Neutrophil (primary cell): ENCODE results near the gene ZNF410.

Source experiments
- H3K27ac ChIP-seq: fragments of 200-600 bp; sonication (generic); 2 replicates; pipeline ENCODE4 v1.5.1; 2016; ENCODE audit warnings: mild to moderate bottlenecking, moderate library complexity
- H3K27me3 ChIP-seq: fragments of 200-600 bp; sonication (generic); 2 replicates; pipeline ENCODE4 v1.6.0; 2016; ENCODE audit warnings: mild to moderate bottlenecking
- H3K36me3 ChIP-seq: fragments of 200-600 bp; sonication (generic); 2 replicates; pipeline ENCODE4 v1.5.1; 2017
- H3K4me1 ChIP-seq, 2 experiments: fragments of 200-600 bp in 1 of 2; sonication (generic) in 1 of 2; 1 replicate in 1 of 2; 2 replicates in 1 of 2; pipeline versions ENCODE4 v1.5.1 to v1.6.1; 2013 to 2016; ENCODE audit warnings: low read depth in 1 of 2, low read length in 1 of 2, mild to moderate bottlenecking in 1 of 2, moderate library complexity in 1 of 2; ENCODE audit not compliant: control insufficient read depth in 1 of 2, insufficient read depth in 1 of 2
- H3K4me3 ChIP-seq, 2 experiments: fragments of 200-600 bp in 1 of 2; sonication (generic) in 1 of 2; 1 replicate in 1 of 2; 2 replicates in 1 of 2; pipeline ENCODE4 v1.5.1; 2013 to 2016; ENCODE audit warnings: low read depth in 1 of 2, low read length in 1 of 2, mild to moderate bottlenecking in 1 of 2, moderate library complexity in 1 of 2
- H3K9me3 ChIP-seq: fragments of 200-600 bp; sonication (generic); 2 replicates; pipeline ENCODE4 v1.5.1; 2016
- TF ChIP-seq, protein P1 (sequence below): fragments of 200-600 bp; sonication (generic); IDR thresholded peaks from 2 replicates; pipeline ENCODE4 v1.5.1; 2016; ENCODE audit warnings: antibody characterized with exemption

The ZNF410 gene

DNA sequence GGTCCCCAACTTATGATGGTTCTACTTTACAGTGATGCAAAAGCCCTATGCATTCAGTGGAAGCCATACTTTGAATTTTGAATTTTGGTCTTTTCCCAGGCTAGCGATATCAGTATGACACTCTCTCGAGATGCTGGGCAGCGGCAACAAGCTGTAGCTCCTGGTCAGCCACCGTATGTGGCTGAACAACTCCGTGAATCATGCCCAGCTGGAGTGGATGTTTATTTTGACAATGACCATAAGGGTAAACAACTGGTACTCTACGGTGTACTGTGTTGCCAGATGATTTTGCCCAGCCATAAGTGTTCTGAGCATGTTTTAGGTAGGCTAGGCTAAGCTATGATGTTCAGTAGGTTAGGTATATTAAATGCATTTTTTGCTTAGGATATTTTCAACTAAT lies 8.2 kb upstream of the ZNF410 start:
- H3K4me3 ChIP-seq: no peak overlapping the region
- H3K36me3 ChIP-seq: no peaks in the 10 kb centered on the region
- no peaks in the 10 kb centered on the region for H3K9me3 ChIP-seq
- H3K4me1 ChIP-seq: no peaks in the 10 kb centered on the region
- TF ChIP-seq, protein P1, sequence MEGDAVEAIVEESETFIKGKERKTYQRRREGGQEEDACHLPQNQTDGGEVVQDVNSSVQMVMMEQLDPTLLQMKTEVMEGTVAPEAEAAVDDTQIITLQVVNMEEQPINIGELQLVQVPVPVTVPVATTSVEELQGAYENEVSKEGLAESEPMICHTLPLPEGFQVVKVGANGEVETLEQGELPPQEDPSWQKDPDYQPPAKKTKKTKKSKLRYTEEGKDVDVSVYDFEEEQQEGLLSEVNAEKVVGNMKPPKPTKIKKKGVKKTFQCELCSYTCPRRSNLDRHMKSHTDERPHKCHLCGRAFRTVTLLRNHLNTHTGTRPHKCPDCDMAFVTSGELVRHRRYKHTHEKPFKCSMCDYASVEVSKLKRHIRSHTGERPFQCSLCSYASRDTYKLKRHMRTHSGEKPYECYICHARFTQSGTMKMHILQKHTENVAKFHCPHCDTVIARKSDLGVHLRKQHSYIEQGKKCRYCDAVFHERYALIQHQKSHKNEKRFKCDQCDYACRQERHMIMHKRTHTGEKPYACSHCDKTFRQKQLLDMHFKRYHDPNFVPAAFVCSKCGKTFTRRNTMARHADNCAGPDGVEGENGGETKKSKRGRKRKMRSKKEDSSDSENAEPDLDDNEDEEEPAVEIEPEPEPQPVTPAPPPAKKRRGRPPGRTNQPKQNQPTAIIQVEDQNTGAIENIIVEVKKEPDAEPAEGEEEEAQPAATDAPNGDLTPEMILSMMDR: no peak
- H3K27me3 ChIP-seq: no peaks in the 10 kb centered on the region
- no peak overlapping the region for H3K27ac ChIP-seq

DNA sequence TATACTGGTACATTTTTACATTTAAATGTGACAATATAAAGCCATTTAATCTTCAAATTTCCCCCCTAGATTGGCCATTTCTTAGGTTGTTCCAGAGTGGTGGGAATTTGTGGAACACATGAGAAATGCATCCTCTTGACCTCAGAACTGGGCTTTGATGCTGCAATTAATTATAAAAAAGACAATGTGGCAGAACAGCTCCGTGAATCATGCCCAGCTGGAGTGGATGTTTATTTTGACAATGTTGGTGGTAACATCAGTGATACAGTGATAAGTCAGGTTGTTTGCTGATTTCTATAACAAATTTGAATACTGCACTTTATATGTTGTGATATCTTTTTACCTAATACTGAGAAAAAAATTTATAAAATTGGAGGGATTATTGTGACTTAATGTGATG lies 7.6 kb upstream of the ZNF410 start:
- H3K4me1 ChIP-seq: no peaks in the 10 kb centered on the region
- no peaks in the 10 kb centered on the region for H3K36me3 ChIP-seq
- no peaks in the 10 kb centered on the region for H3K27me3 ChIP-seq
- no peaks in the 10 kb centered on the region for H3K9me3 ChIP-seq
- TF ChIP-seq, protein P1: no peak
- H3K27ac ChIP-seq: no peak overlapping the region
- no peak overlapping the region for H3K4me3 ChIP-seq

DNA sequence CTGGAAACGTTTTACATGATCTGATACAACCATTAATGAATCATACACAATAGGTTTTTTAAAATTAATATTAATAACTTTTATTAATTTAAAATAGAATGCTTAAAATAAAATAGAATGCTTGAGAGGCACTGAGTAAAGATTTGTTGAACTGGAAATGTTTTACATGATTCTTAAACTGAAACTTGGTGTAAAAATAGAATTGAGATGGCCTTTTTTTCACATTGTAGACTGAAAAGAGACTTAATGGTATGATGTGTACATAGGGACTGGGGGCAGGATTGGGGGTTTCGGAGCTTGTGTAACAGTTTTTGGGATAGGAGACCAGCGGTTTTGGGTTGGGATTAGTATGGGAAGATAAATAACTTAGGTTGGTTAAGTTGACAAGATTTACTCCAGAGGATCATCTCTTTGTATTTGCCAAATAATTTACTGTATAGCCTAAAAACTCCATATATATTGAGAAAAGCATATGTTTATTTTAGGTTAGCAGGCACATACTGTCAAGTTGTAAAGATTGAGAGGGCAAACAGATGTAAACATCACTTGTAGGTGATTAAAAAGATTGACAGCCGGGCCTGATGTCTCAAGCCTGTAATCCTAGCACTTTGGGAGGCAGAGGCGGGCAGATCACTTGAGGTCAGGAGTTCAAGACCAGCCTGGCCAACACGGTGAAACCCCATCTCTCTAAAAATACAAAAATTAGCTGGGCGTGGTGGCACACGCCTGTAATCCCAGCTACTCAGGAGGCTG lies 2.0 kb upstream of the ZNF410 start:
- Histone ChIP-seq H3K9me3 (no peaks in the 10 kb centered on the region), H3K4me3 (no peak overlapping the region), H3K36me3 (no peaks in the 10 kb centered on the region), H3K27ac (no peak overlapping the region), H3K4me1 (peaks cover 25 to 32% of the 10 kb centered on the region in 2 experiments), H3K27me3 (no peaks in the 10 kb centered on the region)
- TF ChIP-seq, protein P1: no peak

DNA sequence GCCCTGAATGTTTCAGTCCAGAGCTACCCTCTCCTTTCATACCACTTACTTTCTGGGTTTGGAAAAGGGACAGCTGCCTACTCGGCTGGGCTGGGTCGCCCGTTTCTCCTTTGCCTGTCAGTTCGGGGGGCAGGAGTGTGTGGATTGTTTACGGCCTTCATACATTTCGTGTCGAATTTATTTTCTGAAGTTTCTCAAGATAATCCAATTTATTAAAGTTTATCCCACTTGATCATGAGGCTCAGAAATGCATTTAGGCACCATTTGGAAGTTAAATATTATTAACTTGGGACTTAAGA lies 608 bp downstream of the ZNF410 start:
- H3K27me3 ChIP-seq: no peaks in the 10 kb centered on the region
- TF ChIP-seq, protein P1: no peak
- H3K9me3 ChIP-seq: no peaks in the 10 kb centered on the region
- peak overlapping the region; percentile 94 for H3K27ac ChIP-seq
- no peaks in the 10 kb centered on the region for H3K36me3 ChIP-seq
- peaks cover 25 to 32% of the 10 kb centered on the region in 2 experiments for H3K4me1 ChIP-seq
- peak overlapping the region; percentile 84 to 91 for H3K4me3 ChIP-seq

DNA sequence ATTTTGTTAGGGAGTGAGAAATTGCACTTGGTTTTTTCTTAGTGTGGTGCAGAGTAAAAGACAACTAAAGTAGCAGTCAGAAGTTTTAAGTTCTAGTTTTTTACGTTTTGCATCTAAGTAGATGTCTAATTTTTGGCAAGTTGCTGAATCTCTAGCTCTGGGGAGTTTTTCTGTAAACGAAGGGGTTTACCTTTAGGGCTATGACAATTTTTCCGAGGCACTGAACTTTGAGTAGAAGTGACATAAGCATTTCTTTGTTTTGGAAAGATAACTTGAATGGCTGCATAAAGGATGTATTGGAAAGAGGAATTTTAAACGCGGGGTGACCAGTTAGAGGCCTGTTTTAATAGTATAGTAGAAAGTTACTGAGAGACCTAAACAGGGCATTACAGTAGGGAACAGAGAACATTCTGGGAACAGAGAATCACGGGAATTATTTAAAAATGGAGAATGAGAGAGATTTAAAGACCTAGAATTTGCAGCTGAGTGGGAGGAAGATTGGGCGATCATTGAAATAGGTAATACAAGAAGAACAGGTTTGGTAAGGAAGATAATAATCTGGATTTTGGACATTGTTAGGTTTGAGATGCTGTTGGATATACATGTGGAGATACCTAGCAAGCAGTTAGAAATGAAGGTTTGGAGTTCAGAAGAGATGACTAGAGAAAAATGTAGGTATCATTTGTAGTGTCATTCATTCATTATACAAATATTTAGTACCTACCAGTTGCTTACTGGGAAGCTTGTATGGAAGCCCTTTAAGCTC lies 1.2 kb downstream of the ZNF410 start:
- peak overlapping the region; percentile 94 for H3K27ac ChIP-seq
- no peaks in the 10 kb centered on the region for H3K27me3 ChIP-seq
- peak overlapping the region; percentile 84 to 91 for H3K4me3 ChIP-seq
- no peaks in the 10 kb centered on the region for H3K9me3 ChIP-seq
- TF ChIP-seq, protein P1: no peak
- peaks cover 25 to 32% of the 10 kb centered on the region in 2 experiments for H3K4me1 ChIP-seq
- peaks cover 5% of the 10 kb centered on the region for H3K36me3 ChIP-seq
